ELF-1 (cell line): Measurements from ENCODE around the gene PAPPA2.
A peak's percentile ranks its signal among the peaks of the same experiment; 100 is the strongest.

ENCODE experiments used
- DNase-seq: peaks from one replicate; pipeline ENCODE4 v3.0.0-alpha.2; 2016; ENCODE audit warnings: low read depth, low spot score

PAPPA2 gene

GRCh38 chr1:176854758-176855745 is 392.1 kb downstream of the PAPPA2 start:
- no peak for DNase-seq

GRCh38 chr1:176857632-176858031 is 394.7 kb downstream of the PAPPA2 start:
- DNase-seq, result no peak

- no peak for DNase-seq
These were observed 395.5 kb downstream of the PAPPA2 start for GRCh38 chr1:176858433-176858916.

- DNase-seq, result no peak
These were observed 400.6 kb downstream of the PAPPA2 start for GRCh38 chr1:176863613-176864012.

GRCh38 chr1:176864211-176864610 is 401.2 kb downstream of the PAPPA2 start:
- DNase-seq, result no peak

- DNase-seq, result no peak
These were observed 403.2 kb downstream of the PAPPA2 start for GRCh38 chr1:176866011-176866714.

- no peak for DNase-seq
These were observed 406.6 kb downstream of the PAPPA2 start for GRCh38 chr1:176869577-176869976.

GRCh38 chr1:176876966-176877515 is 414.1 kb downstream of the PAPPA2 start:
- DNase-seq, result no peak

GRCh38 chr1:176877557-176877956 is 414.6 kb downstream of the PAPPA2 start:
- no peak for DNase-seq

- peak; percentile 44 for DNase-seq
These were observed 416.0 kb downstream of the PAPPA2 start for GRCh38 chr1:176878750-176879536.

- no peak for DNase-seq
These were observed 417.0 kb downstream of the PAPPA2 start for GRCh38 chr1:176879784-176880620.

GRCh38 chr1:176880955-176881595 is 418.1 kb downstream of the PAPPA2 start:
- peak; percentile 81 for DNase-seq

- DNase-seq, result no peak
These were observed 421.3 kb downstream of the PAPPA2 start for GRCh38 chr1:176884286-176884685.

GRCh38 chr1:176884911-176885310 is 421.9 kb downstream of the PAPPA2 start:
- DNase-seq, result no peak

- no peak for DNase-seq
These were observed 422.4 kb downstream of the PAPPA2 start for GRCh38 chr1:176885341-176885740.

- no peak for DNase-seq
These were observed 422.8 kb downstream of the PAPPA2 start for GRCh38 chr1:176885751-176886150.

- DNase-seq, result no peak
These were observed 425.6 kb downstream of the PAPPA2 start for GRCh38 chr1:176888471-176889032.

- no peak for DNase-seq
These were observed 430.8 kb downstream of the PAPPA2 start for GRCh38 chr1:176893625-176894352.

GRCh38 chr1:176894450-176894849 is 431.5 kb downstream of the PAPPA2 start:
- DNase-seq, result no peak
